HG02678 (cell line): Measurements from ENCODE around the gene GATAD2A.

Source experiments
- ATAC-seq: cut with Tn5 transposase; IDR thresholded peaks from one replicate; pipeline ENCODE4 v1.9.1; 2021; ENCODE audit warnings: mild to moderate bottlenecking, moderate library complexity; ENCODE audit not compliant: unreplicated experiment

GATAD2A gene

DNA sequence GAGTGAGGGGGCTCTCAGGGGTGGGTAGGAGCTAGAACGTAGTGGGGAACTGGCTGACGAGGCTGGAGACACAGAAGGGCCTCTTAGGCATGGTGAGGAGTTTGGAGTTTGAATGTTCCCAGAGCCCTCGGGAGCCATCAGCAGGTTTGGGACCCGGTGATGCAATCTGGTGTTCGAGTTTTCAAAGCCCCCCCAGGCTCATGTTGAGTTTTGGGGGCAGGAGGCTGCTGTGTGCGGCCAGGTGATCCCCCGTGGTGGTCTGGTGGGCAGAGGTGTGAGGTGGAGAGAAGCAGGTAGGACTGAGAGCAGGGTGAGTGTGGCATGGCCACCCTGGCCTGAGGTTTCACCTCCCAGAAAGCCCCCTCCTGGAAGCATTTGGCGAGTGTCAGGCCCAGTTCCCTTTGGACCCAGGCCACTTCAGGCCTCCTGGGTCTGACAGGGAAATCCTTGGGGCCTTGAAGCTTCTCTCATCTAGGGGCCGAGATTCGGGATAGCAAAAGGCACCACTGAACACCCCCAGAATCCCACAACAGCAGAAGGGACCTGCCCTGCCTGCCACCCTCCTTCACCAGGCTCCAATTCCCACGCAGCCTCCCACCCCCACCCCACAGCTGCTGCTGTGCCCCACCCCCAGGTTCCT is 124.4 kb downstream of the GATAD2A start:
- no peak for ATAC-seq

DNA sequence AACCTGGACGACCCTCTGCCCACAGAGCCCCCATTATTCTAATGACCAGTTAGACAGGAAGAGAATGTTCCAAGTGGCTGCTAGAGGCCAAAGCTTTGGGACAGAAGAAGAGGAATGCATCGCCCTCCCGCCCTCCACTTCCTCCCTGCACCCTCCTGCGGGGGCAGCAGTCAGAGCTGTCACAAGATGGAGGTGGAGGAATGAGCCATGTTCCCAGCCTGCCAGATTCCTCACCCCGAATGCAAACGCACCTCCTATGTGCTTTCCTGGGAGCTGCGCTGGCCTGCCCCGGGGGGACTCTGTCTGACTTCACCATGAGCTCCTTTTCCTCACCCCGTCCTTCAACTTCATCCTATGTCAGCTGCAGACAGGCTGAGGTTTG is 124.9 kb downstream of the GATAD2A start:
- ATAC-seq = no peak

DNA sequence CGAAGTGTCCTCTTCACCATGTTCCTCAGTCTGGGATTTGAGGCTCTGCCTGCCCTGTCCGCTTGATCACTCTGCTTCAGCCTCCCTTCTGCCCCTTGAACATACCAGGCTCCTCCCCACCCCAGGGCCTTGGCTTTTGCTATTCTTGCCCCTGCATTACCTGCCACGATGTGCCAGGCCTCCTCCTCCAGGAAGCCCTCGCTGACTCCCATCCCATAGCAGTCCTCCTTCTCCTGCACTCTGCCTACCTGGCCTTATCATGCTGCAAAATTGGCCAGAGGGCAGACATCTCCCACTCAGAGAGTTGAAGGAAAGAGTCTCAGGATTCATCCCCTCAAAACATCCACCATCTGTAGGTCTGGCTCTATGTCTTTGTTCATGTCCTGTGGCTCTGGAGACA is 125.4 kb downstream of the GATAD2A start:
- no peak for ATAC-seq

DNA sequence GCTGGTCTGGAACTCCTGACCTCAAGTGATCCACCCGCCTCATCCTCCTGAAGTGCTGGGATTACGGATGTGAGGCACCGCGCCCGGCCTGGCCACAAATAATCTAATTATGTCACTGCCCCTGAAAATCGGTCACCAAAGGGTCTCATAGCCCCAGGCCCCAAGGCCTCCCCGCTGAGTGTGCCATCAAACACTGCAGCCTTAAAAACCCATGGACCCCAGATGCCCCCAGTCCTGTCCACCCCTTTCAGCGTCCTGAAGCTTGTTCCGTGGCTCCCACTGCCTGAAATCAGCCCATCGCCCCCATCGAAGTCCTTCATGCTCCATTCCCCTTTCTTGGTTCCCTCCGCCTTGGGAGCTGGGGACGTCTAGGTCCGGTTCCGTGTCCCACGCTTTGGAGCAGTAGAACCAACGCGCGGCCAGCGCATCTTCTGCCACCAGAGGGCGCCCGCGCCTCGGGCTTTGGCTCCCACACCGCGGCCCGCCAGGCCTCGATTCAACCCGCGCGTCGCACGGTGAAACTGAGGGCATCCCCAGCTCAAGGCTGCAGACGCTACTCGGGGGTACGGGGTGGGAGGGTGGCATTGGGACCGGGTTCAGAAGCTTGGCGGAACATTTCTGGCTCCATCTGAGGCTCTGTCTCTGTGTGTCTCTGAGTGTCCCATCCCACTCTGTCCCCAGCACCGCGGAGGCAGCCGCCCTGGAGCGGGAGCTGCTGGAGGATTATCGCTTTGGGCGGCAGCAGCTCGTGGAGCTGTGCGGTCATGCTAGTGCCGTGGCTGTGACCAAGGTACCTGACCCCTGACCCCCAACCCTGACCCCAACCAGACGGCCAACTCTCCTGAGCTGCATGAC is 126.7 kb downstream of the GATAD2A start:
- peak; percentile 47 for ATAC-seq

DNA sequence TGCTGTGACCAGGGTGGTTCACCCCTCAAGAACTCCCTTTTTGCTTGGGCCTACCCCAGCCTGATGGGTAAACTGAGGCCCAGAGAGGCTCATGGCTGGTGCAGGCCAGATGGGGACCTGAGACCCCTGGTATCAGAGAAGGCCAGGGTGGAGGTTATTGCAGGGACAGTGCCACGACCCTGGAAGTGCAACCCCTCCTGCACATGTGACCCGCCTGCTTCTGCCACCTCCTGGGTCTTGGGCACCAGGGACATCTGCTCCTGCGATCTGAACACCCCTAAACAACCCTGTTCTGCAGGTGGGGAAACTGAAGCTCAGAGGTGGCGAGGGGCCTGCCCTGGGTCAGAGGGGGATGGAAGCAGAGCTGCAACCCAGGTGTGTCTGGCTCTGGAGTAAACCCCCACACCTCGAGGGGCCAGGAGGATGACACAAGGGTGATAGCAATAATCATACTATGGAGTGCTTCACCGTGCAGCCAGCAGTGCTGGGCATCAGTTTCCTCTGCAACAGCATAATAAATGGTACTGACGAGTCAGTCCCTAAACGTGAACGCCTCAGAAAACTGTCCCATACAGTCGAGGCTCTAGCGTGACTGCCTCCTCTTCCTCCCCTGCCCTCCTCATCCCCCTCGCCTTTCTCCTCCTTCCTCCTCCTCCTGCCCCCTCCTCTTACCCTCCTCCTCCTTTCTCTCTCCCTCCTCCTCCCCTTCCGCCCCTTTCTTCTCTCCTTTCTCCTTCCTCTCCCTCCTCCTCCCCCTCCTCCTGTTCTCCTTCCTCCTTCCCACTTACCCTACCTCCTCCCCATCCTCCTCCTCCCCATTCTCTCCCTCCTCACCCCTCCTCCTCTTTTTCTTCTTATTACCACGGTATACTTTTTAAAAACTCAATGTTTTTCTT is 127.6 kb downstream of the GATAD2A start:
- no peak for ATAC-seq

DNA sequence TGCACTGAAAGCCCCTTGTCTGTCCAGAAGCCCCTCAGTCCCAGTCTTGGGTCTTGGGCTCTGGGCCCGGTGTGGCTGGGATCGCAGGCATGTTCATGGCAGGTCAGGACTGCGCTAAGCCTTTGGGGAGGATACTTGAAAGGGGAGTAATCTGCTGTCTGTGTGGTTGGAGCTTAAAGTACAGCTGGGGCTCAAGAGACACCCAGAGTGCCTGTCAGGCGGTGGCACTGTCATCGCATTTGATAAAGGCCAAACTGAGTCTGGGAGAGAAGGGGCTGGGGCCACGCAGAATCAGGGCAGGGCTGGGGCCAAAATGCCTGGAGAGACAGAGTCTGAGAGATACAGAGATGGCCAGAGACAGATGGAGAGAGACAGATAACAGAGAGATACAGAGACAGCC is 128.4 kb downstream of the GATAD2A start:
- ATAC-seq = no peak

DNA sequence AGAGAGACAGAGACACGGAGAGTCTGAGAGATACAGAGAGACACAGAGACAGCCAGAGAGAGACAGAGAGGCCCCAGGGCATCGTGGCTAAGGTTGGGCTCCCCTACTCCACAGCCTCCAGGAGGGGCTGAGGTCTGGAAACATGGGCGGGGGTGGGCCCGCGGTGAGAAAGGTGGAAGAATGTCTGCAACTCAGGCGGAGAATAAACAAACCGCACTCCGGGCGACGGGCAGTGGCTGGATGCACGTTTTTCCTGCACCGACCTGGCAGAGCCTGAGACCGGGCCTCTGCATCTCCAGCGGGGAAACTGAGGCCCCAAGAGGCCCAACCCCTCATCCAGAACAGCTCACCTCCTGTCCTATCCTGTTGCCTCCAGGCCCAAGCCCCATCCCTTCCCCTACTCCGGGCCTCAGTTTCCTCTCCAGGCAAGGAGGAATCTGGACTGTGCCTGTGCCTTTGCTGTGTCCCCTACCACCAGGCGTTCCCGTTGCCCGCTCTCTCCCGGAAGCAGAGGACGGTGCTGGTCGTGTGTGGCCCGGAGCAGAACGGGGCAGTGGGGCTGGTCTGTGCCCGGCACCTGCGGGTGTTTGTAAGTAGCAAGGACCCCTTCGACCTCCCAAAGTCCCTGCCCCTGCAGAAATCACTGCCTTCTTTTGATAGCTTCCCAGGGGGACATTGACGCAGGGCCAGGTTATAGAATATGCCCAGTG is 129.2 kb downstream of the GATAD2A start:
- no peak for ATAC-seq

DNA sequence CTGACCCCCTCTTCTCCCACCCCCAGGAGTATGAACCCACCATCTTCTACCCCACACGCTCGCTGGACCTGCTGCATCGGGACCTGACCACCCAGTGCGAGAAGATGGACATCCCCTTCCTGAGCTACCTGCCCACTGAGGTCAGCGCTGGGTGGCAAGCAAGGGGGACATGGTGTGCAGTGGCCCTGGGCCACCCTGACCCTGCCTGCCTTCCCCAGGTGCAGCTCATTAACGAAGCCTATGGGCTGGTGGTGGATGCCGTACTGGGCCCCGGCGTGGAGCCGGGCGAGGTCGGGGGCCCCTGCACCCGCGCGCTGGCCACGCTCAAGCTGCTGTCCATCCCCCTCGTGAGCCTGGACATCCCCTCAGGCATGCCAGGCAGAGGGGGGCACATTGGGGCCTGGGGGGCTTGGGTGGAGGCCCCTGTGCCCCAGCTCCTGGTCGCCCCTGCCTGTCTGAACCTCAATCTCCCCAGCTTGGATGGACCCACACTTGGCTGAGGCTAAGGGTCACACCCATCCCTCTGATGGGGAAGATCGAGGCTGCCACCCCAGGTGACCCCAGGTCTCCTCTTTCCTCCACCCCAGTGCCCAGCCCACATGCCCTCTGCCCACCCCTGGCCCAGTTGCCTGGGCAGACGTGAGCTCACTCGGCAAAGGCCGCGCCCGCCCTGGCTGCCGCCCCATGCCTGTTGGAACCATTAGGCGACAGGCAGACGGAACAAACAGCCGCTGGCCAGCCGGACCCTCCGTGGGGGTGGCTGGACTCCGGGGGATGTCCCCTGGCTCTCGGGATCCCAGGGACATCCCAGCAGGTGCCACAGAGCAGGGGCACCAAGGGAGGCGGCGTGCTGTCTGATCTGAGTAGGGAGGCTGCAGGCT is 130.1 kb downstream of the GATAD2A start:
- ATAC-seq = no peak

DNA sequence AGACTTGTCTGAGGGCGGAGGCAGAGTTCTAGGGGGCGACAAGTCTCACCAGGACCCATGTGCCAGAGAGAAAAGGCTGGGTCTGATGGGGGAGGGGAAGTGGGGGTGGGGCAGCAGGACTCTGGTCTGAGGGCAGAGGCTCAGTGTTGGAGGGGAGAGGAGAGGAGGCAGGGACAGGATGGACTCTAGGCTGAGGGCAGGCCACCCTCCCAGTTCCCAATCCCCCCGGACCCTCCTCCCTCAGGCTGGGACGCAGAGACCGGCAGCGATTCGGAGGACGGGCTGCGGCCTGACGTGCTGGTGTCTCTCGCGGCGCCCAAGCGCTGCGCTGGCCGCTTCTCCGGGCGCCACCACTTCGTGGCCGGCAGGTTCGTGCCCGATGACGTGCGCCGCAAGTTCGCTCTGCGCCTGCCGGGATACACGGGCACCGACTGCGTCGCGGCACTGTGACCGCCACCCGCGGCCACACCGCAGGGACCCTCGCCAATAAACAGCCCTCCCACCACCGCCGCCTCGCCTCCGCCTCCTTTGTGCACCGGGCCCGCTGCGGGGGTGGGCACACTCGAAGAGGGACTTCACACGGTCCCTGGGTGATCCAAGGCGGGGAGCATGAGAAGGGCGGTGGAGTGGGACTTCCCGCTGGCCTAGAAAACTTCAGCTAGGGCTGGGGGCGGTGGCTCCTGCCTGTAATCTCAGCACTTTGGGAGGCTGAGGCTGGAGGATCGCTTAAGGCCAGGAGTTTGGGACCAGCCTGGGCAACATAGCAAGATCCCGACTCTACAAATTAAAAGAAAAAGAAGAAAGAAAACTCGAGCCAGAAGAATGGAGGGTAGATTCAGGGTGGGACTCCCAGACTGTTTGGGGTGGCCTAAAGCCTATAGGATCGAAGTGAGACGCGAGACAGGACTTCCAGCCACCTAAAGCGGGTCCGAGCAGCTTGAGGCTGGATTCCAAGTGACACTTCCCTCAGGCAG is 131.9 kb downstream of the GATAD2A start:
- ATAC-seq = no peak

DNA sequence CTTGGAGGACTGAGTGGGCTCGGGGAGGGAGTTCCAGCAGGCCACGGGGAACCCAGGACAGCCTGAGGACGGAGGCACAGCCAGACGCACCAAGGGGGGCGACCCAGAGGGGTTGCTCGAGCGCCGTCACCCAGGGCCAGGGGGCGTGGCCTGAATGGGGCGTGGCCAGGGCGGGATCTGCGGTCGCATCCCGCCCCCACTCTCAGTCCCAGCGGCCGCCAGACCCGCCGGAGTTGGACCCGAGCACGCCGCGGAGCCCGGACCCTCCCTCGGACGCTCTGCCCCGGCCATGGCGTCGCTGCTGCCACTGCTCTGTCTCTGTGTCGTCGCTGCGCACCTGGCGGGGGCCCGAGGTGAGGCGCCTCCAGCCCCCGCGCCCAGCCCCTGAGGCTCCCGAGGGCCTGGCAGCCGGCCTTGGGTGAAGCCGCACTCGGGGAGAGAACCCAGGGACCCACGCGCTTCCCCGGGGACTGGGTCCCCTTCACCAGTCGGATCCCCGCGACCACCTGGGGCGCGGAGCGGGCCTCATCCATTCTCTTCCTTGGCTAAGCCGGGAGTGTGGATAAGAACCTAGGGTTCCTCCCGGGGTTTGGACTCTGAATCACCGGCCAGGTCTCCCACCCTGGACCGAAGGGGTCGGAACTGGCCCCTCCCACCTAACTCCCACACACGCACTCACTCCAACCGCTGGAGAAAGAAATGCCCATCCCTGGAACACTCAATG is 132.7 kb downstream of the GATAD2A start, which contains the start of gene CILP2:
Gene CILP2 (plus strand): TSS at position 205 of the 724 bp plus-strand sequence. CDS start 85 bp downstream, at position 290.
- no peak for ATAC-seq

DNA sequence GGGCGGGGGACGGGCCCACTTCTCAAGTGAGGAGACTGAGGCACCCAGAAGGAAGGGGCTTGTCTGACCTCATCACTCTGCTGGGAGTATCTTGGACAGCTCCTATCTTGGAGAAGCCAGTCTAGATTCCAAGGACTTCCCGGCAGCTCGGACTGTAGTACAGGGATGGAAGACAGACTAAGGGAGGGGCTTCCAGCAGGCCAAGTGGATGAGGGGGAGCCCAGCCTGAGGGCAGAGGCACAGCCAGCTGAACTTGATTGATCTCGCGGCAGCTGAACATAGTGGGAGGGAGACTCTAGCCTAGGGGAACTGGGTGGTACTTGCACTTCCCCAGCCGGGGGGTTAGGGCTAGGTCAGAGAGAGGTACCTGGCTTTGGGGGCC is 133.3 kb downstream of the GATAD2A start:
- ATAC-seq = no peak

DNA sequence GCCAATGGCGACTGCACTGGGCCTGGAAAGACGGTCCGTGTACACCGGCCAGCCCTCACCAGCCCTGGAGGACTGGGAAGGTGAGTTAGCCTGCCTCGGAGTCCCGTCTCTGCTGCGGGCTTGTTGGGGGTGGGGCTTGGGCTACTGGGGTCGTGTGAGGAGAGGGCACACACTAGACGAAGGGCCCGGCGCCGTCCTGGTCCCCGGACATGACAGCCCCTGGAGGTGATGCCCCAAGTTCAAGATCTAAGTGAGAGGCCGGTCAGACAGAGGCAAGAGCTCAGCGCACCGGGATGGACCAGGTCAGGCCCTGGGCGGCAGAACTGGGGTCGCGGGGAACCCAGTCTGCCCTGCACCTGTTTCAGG is 134.2 kb downstream of the GATAD2A start:
- ATAC-seq = no peak

DNA sequence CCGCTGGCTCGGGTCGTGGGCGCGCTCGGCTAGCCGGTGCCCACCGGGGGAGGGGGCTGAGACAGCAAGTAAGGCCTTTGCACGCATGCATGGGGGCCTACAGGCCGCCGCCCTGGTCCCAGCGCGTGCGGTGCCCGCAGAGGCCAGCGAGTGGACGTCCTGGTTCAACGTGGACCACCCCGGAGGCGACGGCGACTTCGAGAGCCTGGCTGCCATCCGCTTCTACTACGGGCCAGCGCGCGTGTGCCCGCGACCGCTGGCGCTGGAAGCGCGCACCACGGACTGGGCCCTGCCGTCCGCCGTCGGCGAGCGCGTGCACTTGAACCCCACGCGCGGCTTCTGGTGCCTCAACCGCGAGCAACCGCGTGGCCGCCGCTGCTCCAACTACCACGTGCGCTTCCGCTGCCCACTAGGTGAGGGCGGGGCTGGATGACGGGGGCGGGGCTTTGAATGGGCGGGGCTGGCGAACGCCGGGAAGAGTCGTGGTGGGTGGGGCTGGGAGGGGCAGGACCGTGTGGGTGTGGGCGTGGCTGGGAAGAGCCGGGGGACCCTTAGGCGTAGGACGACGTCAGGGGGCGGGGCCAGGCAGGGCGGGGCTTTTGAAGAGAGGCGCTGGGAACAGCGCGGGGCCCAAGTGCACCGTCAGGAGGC is 134.7 kb downstream of the GATAD2A start:
- no peak for ATAC-seq

DNA sequence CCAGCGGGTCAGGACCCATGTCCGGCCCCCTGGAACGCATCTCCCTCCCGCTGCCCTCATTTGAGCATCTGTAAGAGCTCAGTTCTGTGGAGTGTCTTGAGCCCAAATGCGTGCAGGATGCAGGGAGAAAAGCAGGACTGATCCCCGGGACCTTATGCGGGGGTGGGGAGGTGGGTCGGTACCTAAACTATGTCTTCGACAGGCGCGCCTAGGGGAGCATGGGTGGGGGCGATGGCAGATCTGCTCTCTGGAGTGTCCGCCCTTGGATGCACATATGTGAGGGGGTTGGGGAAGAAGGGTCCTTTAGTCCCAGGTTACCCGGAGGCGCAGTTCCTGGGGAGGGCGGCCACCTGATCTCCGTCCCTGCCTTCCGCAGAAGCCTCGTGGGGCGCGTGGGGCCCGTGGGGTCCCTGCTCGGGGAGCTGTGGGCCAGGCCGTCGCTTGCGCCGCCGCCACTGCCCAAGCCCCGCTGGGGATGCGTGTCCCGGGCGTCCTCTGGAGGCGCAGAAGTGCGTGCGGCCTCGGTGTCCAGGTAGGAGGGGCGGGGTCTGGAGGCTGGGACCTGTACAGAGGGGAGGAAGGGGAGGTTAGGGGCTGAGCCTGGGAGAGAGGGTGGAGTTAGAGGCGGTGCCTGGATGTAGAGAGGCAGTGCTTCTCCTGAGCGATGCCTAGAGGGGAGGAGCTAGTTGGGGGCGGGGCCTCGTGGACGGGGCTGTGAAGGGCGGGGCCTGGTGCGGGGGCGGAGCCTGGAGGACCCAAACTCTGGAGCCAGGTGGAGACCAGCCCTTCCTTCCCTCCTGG is 135.4 kb downstream of the GATAD2A start:
- no peak for ATAC-seq

DNA sequence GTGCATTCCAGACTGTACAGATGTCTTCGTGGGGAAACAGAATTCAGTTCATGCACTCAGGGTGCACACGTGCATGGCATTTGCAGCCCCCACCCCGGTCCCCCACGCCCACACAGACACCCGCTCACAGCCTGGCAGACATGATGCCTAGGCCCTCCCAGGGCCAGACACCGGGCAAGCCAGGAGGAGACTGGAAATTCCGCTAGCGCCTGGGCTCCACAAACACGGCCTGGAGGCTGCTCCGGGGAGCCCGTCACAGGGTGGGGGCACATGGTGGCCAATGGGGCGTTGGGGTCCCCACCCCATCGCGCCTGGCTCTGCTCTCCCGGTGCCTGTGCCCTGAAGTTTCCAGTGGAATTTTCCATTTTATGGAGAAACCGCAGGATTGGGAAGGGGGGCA is 136.1 kb downstream of the GATAD2A start:
- ATAC-seq = no peak

DNA sequence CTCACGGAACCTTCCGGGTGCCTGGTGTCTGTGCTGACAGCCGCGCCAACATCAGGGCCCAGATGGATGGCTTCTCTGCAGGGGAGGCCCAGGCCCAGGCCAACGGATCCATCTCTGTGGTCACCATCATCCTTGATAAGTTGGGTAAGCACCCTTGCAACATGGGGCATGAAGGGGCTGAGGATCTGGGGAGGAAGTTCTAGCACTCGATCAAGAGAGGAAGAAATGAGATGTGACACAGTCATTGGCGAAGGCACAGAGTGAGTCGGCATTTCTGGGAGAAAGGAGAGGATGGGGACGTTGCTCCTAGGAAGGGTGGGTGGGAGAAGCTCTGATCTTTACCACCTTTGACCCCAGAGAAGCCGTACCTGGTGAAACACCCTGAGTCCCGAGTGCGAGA is 137.0 kb downstream of the GATAD2A start:
- ATAC-seq = no peak

DNA sequence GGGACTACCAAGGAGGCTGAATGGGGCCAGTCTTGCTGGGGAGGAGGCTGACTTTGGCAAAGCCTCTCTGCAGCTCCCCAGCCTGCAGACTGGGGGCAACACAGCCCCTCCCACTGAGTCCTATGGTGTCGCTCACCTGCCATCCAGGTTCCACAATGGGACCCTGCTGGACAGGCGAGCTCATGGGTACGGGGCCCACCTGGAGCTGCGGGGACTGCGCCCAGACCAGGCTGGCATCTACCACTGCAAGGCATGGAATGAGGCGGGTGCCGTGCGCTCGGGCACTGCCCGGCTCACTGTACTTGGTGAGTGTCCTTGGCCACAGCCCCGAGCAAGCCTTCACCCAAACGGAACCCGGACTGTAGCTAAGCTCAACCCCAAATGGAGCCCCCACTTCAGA is 137.6 kb downstream of the GATAD2A start:
- ATAC-seq = no peak
